Measurements from ENCODE around the gene POC1A. TPM values are rescaled to one million over a fixed set of nuclear protein-coding genes. Genes with fewer than 3 reads are reported as not detected.

The POC1A gene
- polyA plus RNA-seq, 1 donor (not counting 4 experiments of a cell fraction or from before 2014, with no cell fraction given): 11.5 TPM

- Histone ChIP-seq H3K79me2 (ENCODE audit: control insufficient read depth, insufficient read depth, low read length) (no peaks in the 10 kb centered on the region), H3K36me3 (ENCODE audit: control insufficient read depth in 2 of 2, extremely low read depth in 1 of 2, insufficient read depth in 2 of 2, low read length in 2 of 2) (peaks cover 0 to 2% of the 10 kb centered on the region in 2 experiments), H3K27me3 (ENCODE audit: control insufficient read depth, extremely low read depth, insufficient read depth, low read length) (no peaks in the 10 kb centered on the region), H3K9me3 (ENCODE audit: control insufficient read depth, low read depth, low read length) (no peaks in the 10 kb centered on the region), H4K20me1 (ENCODE audit: control insufficient read depth, extremely low read depth, insufficient read depth, low read length) (no peaks in the 10 kb centered on the region), H3K9me1 (ENCODE audit: control insufficient read depth, extremely low read depth, insufficient read depth, low read length) (no peaks in the 10 kb centered on the region), H2AFZ (ENCODE audit: control insufficient read depth, low read length) (no peak overlapping the region), H3K4me1 (ENCODE audit: control insufficient read depth, extremely low read depth, insufficient read depth, low read length) (peaks cover 8% of the 10 kb centered on the region), H3K4me3 (ENCODE audit: control insufficient read depth in 2 of 3, extremely low read depth in 1 of 3, insufficient read depth in 2 of 3, low read depth in 1 of 3, low read length in 3 of 3) (no peak overlapping the region), H3K9ac (ENCODE audit: control insufficient read depth, extremely low read depth, insufficient read depth, low read length) (no peak overlapping the region), H3K4me2 (ENCODE audit: control insufficient read depth, extremely low read depth, insufficient read depth, low read depth, low read length) (no peak overlapping the region), H3K27ac (ENCODE audit: control insufficient read depth, insufficient read depth, low read length) (no peak overlapping the region)
- no peak for DNase-seq (ENCODE audit: low read depth, low spot score)
- no peak for FAIRE-seq
- no peak for TF ChIP-seq CTCF (optimal IDR thresholded peaks at IDR 0.05 in 1 of 3, IDR thresholded peaks at IDR 0.05 in 1 of 3, conservative IDR thresholded peaks at IDR 0.05 in 1 of 3; ENCODE audit: extremely low read depth in 1 of 3, insufficient read depth in 2 of 3, low read length in 3 of 3)
- no peak for TF ChIP-seq EZH2 (IDR thresholded peaks at IDR 0.05; ENCODE audit: low read length)
- dilution Hi-C loops (cut with MboI; ENCODE audit: extremely low pct_ligation_motif_present, low sequenced_read_pairs): no loop called here
These were observed 67.8 kb downstream of the POC1A start for GRCh38 chr3:52086461-52086860.

GRCh38 chr3:52085681-52086282 lies 68.4 kb downstream of the POC1A start:
- Histone ChIP-seq H3K4me3 (ENCODE audit: control insufficient read depth in 2 of 3, extremely low read depth in 1 of 3, insufficient read depth in 2 of 3, low read depth in 1 of 3, low read length in 3 of 3) (no peak overlapping the region), H3K79me2 (ENCODE audit: control insufficient read depth, insufficient read depth, low read length) (no peaks in the 10 kb centered on the region), H3K36me3 (ENCODE audit: control insufficient read depth in 2 of 2, extremely low read depth in 1 of 2, insufficient read depth in 2 of 2, low read length in 2 of 2) (no peaks in the 10 kb centered on the region), H4K20me1 (ENCODE audit: control insufficient read depth, extremely low read depth, insufficient read depth, low read length) (no peaks in the 10 kb centered on the region), H3K4me1 (ENCODE audit: control insufficient read depth, extremely low read depth, insufficient read depth, low read length) (peaks cover 8% of the 10 kb centered on the region), H2AFZ (ENCODE audit: control insufficient read depth, low read length) (no peak overlapping the region), H3K27me3 (ENCODE audit: control insufficient read depth, extremely low read depth, insufficient read depth, low read length) (no peaks in the 10 kb centered on the region), H3K4me2 (ENCODE audit: control insufficient read depth, extremely low read depth, insufficient read depth, low read depth, low read length) (no peak overlapping the region), H3K9ac (ENCODE audit: control insufficient read depth, extremely low read depth, insufficient read depth, low read length) (no peak overlapping the region), H3K27ac (ENCODE audit: control insufficient read depth, insufficient read depth, low read length) (no peak overlapping the region), H3K9me1 (ENCODE audit: control insufficient read depth, extremely low read depth, insufficient read depth, low read length) (no peaks in the 10 kb centered on the region), H3K9me3 (ENCODE audit: control insufficient read depth, low read depth, low read length) (no peaks in the 10 kb centered on the region)
- DNase-seq (ENCODE audit: low read depth, low spot score): no peak
- FAIRE-seq: no peak
- TF ChIP-seq EZH2 (IDR thresholded peaks at IDR 0.05; ENCODE audit: low read length) (no peak), CTCF (optimal IDR thresholded peaks at IDR 0.05 in 1 of 3, IDR thresholded peaks at IDR 0.05 in 1 of 3, conservative IDR thresholded peaks at IDR 0.05 in 1 of 3; ENCODE audit: extremely low read depth in 1 of 3, insufficient read depth in 2 of 3, low read length in 3 of 3) (no peak)
- dilution Hi-C loops (cut with MboI; ENCODE audit: extremely low pct_ligation_motif_present, low sequenced_read_pairs): no loop called here

All from keratinocyte (primary cell).